HG03442 (cell line): ENCODE data around the gene RAMACL.

ENCODE experiments used
- ATAC-seq: cut with Tn5 transposase; IDR thresholded peaks from one replicate; pipeline ENCODE4 v1.9.1; 2021; ENCODE audit warnings: mild to moderate bottlenecking, moderate library complexity; ENCODE audit not compliant: unreplicated experiment

Gene RAMACL

DNA sequence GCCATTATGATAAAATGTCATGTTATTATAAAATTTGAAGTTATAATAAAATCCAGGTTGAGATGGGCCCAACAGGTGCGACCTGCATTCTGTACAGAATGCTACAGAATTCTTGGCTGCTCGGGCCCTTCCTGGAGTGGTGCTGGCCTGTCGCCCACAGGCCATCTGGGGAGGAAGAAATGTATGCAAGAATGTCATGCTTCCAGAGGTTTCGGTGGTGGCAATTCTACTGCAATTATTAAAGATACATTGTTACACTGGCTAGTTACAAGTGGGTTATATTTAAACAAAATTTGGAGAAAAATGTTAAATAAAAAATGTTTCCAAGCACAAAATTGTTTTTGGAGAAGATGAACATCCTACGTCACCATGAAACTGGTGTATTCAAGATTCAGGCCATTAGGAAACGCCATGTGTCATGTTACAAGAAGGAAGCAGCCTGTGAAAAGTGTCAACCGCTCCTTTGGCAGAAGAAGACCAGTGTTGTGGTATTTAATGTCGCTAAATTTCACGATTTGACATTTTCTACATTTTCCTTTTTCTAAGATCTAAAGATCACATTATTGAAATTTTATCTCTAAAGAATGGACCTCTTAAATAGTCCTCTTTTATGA, 7.1 kb downstream of the RAMACL start:
- no peak for ATAC-seq

- ATAC-seq = no peak
Measured at GRCh38 chr6:166578536-166579236, 7.8 kb downstream of the RAMACL start.

DNA sequence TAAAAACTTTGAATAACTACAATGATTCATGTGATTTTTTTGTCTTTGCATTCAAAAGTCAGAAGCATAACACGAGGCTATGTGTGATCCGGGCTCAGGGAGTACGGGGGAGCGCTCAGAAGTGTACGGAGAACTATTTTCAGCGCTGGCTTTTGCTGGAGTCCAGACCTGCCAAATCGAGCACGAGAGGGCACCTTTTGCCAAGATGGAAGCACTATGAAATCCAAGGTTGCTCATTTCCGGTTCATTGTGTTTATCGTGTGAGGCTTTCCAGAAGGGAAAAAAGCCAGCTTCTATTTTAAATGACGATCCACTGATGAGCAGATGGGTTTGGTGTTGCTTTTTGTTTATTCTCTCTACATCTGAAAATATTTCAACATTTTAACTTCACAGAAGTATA, 11.3 kb downstream of the RAMACL start:
- ATAC-seq = no peak

GRCh38 chr6:166573511-166574216, 12.8 kb downstream of the RAMACL start:
- no peak for ATAC-seq

- no peak for ATAC-seq
Measured at GRCh38 chr6:166572370-166573261, 13.9 kb downstream of the RAMACL start.

GRCh38 chr6:166570929-166571713, 15.4 kb downstream of the RAMACL start:
- ATAC-seq = no peak

- no peak for ATAC-seq
Measured at GRCh38 chr6:166569206-166569605, 17.3 kb downstream of the RAMACL start.

GRCh38 chr6:166567813-166568212, 18.7 kb downstream of the RAMACL start:
- no peak for ATAC-seq

DNA sequence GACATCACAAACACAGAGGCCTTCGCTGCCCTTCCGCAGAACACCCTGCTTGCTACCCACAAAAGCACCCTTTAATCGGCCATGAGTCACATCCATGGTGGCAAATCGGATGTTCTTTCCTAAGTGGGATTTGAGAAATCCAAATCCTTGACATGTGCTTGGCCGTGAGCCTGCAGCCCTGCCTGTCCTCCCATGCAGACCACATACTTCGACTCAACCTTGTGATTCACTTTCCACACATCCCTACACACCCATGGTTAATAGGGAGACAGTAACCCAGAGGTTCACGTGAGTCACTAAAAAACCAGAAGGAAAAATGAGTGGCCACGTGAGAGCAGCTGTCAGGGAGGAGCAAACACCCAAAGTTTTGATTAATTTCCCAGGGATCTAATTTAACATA, 19.4 kb downstream of the RAMACL start:
- no peak for ATAC-seq

DNA sequence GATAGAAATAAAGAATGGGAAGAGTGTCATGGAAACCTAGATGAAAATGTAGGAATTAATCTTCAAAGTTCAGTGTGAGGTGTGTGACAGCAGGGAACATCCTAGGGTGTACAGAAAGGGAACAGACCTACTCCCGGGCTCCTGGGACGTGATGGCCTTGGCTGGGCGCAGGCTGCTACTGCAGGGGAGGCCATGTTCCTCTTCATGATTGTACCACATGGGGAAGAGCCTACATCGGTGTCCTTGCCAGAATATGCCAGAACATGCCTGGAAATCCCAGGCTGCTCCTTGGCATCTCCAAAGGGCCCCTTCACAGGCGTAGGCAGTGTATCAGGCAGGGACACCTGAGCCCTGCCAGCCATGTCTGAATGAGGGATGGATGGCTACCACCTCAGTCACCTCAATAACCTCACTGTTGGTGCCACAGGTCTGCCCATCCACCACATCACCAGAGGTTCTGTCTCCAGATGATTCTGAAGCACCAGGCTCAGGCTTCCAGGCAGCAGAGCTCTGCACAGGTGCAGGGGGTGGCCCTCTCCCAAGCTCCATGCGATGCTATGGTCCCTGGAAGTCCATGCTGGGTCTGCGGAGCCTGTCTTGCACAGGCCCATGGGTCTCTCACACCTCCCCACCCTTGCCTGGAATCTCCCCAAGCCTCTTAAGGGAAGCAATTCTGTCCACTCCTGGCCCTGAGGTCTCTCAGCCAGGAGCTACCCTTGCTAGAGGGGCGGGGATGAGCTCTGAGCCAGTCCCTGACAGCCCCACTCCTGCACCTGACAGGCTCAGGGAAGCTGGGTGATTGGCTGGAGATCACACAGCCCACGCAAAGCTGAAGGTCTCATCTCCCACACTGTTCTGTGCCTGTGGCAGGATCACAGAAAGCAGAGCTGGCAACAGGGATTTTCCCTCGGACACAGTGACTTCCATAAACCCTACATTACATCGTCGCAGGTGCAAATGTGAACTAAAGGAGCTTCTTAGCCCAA, 20.2 kb downstream of the RAMACL start:
- ATAC-seq = no peak

DNA sequence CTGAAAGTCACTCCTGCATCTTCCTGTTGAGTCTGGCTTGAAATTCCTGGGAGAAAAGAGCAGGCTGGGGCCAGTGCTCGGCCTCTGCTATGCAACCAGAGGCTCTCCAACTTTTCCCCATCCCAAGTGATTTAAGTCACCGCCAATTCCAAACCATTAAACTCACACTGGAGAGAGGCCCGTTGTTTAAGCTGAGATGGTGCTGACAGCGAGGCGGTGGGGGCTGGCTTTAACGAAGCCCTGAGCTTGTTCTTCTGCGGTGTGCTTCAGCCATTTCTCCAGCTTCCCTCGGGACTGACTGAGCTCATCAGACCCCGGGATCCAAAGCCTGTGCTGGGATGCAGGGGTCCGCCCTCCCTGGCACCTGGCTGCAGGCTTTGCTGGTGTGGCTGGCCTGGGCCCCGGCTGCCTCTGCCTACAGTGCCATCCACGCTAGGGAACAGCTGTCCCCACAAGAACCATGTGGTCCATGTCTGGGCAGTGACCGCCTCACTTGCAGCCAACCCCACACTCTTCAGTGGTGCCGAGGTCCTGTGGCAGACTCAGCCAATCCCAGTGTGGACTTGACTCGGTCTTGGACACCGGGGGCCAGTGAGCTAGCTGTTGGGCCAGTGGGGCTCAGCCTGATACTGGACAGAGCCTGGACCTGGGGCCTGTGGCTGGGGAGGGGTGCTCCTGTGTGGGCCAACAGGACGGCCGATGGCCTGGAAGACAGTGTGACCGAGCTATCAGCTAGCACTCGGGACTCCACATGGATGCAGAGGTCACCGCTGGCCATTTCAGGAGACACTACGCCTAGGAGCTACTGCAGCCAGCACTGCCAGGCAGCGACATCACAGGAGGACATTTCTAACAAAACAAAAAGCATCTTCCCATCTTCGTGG, 21.2 kb downstream of the RAMACL start:
- no peak for ATAC-seq

GRCh38 chr6:166563805-166564204, 22.7 kb downstream of the RAMACL start:
- ATAC-seq = no peak

DNA sequence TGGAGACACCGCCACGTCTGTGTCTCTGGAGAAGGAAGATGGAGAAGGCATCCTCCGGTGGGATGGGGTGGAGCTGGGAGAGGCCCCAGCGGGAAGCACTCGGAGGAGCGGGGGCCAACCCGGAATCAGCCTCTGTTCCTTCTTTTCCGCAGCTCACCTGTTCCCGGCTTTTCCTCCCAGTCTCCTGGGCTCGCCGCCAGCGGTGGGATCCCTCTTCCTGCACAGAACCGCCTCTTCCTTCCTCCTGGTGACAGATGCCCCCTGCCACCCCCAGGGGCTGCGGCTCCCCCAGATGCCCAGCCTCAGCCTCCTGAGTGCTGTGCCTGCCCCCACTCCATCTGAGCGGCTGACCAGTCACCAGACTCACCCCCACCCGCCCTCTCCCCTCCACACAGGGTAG, 23.3 kb downstream of the RAMACL start:
- ATAC-seq = no peak

- ATAC-seq = no peak
Measured at GRCh38 chr6:166562726-166563125, 23.8 kb downstream of the RAMACL start.

- ATAC-seq = no peak
Measured at GRCh38 chr6:166561771-166562359, 24.6 kb downstream of the RAMACL start.

GRCh38 chr6:166560222-166560621, 26.3 kb downstream of the RAMACL start:
- no peak for ATAC-seq

- ATAC-seq = no peak
Measured at GRCh38 chr6:166559662-166560061, 26.8 kb downstream of the RAMACL start.

DNA sequence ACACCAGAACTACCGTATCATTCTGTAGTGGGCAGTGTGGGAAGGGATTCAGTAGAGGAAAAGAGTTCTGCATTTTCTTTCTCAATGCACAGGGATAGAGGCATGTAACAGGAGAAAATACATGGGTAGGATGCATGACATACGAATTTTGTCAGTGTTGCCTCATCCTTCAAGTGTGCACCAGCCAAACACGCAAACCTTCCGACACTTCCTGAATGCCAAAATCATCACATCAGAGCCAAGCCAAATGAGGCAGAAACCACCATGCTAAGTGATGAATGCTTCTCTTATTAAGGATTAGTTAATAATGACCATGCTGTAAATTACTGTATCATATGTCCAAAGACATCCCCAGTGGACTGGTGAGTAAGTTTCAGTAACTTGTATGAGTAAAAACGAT, 27.3 kb downstream of the RAMACL start:
- no peak for ATAC-seq
